Upper lobe of left lung (tissue), 6 donors: ENCODE data around the gene SLC27A1. TPM values are rescaled to one million over a fixed set of nuclear protein-coding genes. Genes with fewer than 3 reads are reported as not detected.

ENCODE experiments used
- ATAC-seq, 2 donors: fragments of 200-7000 bp; cut with Tn5 transposase; one replicate each; pipeline ENCODE4 v1.9.1; 2022; ENCODE audit warnings: mild to moderate bottlenecking in 2 of 2, moderate library complexity in 2 of 2; ENCODE audit not compliant: low FRiP score in 2 of 2
- DNase-seq, 2 donors: peaks; one replicate each; pipeline ENCODE4 v3.0.0-alpha.2; 2019 to 2020
- H3K27ac ChIP-seq, 4 donors: fragments of 200-600 bp; sonication (generic); one replicate each; pipeline ENCODE4 v1.5.1; 2016 to 2019
- H3K27me3 ChIP-seq, 4 donors: fragments of 200-600 bp; sonication (generic); one replicate each; pipeline ENCODE4 v1.5.1; 2017 to 2019
- H3K36me3 ChIP-seq, 4 donors: fragments of 200-600 bp; sonication (generic); one replicate each; pipeline ENCODE4 v1.5.1; 2016 to 2019
- H3K4me1 ChIP-seq, 4 donors: fragments of 200-600 bp; sonication (generic); one replicate each; pipeline ENCODE4 v1.5.1; 2018 to 2019
- H3K4me3 ChIP-seq, 4 donors: fragments of 200-600 bp; sonication (generic); one replicate each; pipeline ENCODE4 v1.5.1; 2017 to 2019; ENCODE audit warnings: mild to moderate bottlenecking in 2 of 4, moderate library complexity in 1 of 4
- H3K9me3 ChIP-seq, 4 donors: fragments of 200-600 bp; sonication (generic); one replicate each; pipeline ENCODE4 v1.5.1; 2018 to 2019
- EP300 ChIP-seq, 4 donors: sonication (generic); formaldehyde crosslinking; IDR thresholded peaks; one replicate each; pipeline ENCODE4 v1.5.1; 2017; ENCODE audit warnings: antibody characterized with exemption in 4 of 4, control low read depth in 2 of 4
- POLR2A ChIP-seq, 4 donors: fragments of 450-650 bp; IDR thresholded peaks; one replicate each; pipeline ENCODE4 v1.5.1; 2016 to 2017; ENCODE audit warnings: antibody characterized with exemption in 4 of 4, mild to moderate bottlenecking in 2 of 4
- POLR2AphosphoS5 ChIP-seq, 2 donors: sonication (generic); formaldehyde crosslinking; IDR thresholded peaks; one replicate each; pipeline ENCODE4 v1.5.1; 2017; ENCODE audit warnings: antibody characterized with exemption in 2 of 2
- WGBS, 2 donors: methylation state at CpG; one replicate each; pipeline ENCODE4 v1.1.5; 2017 to 2018; 5-methylcytosine and 5-hydroxymethylcytosine counted together
- total RNA-seq, 6 donors: library from RNA; depleted of rRNA in 4 of 6; stranded (reverse); fragments of >200 nt in 4 of 6; gene quantifications; one replicate each; pipeline versions ENCODE4 v1.1.0 to v1.2.1, GENCODE V29; 2016 to 2021
- TF ChIP-seq, protein P1 (sequence below), 6 experiments: fragments of 450-650 bp in 4 of 6; fragments of 200-600 bp in 2 of 6; sonication (generic) in 2 of 6; IDR thresholded peaks; one replicate each; pipeline ENCODE4 v1.5.1; 2016 to 2019; ENCODE audit warnings: antibody characterized with exemption in 6 of 6
- donor health status: DM: no; HTN: no; CAD: no; lungs with moderate emphysema.
- donor health status: DM: no; HTN: yes; CAD: no; lungs with severe emphysema.

SLC27A1 gene
- total RNA-seq, 6 donors from 2014 or later: 21.0 to 88.0 (median 30.8) TPM

DNA sequence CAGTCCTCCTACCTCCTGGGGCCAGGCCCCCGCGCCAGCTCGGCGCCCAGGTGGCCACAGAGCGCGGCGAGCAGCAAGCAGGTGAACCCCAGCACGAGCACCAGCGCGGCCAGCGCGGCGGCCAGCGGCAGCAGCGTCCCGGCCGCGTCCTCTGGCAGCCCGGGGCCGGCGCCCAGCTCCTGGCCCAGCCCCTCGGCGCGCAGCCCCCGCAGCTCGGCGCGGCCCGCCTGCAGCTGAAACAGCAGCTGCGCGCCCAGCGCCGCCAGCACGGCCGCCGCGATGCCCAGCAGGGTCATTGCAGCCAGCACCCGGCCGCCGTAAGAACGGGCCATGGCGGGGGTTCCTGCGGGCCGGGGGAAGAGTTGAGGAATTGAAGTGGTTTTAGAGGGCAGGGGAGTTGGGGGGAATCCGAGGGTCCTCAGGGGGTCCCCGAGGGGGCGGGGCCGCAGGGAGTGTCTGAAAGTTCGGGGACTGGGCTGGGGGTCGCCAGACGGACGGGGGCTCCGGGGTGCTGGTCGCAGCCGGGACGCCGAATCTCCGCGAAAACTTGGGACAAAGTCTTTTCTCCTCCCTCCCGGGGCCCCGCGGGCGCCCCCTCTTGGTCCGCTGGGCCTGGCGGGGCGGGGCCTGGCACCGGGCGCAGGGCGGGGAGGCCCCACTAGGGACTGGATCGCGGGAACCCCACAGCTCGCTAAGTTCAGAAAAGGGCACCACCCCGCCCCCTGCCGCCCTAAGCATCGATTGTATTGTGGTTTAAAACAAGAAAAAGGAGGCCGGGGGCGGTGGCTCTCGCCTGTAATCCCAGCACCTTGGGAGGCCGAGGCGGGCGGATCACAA is 22.0 kb upstream of the SLC27A1 start, which contains the start of gene TMEM221:
Gene TMEM221, minus strand, starts transcription at position 538 of the 837 bp plus-strand sequence. Its CDS starts 206 bp downstream, at position 332.
- Histone ChIP-seq H3K4me1 (peaks cover 7 to 15% (median 8%) of the 10 kb centered on the region in 4 donors), H3K27ac (no peak within 1 kb of the TSS), H3K9me3 (no peaks in the 10 kb centered on the region), H3K4me3 (peak within 1 kb of the TSS; percentile 18 to 55 (median 45)), H3K36me3 (no peaks in the 10 kb centered on the region), H3K27me3 (peaks cover 0 to 7% (median 3%) of the 10 kb centered on the region in 4 donors)
- TF ChIP-seq, protein P1, sequence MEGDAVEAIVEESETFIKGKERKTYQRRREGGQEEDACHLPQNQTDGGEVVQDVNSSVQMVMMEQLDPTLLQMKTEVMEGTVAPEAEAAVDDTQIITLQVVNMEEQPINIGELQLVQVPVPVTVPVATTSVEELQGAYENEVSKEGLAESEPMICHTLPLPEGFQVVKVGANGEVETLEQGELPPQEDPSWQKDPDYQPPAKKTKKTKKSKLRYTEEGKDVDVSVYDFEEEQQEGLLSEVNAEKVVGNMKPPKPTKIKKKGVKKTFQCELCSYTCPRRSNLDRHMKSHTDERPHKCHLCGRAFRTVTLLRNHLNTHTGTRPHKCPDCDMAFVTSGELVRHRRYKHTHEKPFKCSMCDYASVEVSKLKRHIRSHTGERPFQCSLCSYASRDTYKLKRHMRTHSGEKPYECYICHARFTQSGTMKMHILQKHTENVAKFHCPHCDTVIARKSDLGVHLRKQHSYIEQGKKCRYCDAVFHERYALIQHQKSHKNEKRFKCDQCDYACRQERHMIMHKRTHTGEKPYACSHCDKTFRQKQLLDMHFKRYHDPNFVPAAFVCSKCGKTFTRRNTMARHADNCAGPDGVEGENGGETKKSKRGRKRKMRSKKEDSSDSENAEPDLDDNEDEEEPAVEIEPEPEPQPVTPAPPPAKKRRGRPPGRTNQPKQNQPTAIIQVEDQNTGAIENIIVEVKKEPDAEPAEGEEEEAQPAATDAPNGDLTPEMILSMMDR (IDR thresholded peaks at IDR 0.05): peak in 5 of 6 experiments; percentile 15 to 56 (median 24)
- no peak for TF ChIP-seq POLR2A (IDR thresholded peaks at IDR 0.05)
- 3 to 9% methylated on average over 20 to 26 of the region's 81 CpGs for WGBS, 2 donors
- DNase-seq (peak in 1 of 2 donors; percentile 91), ATAC-seq (peak; percentile 60 to 88)

DNA sequence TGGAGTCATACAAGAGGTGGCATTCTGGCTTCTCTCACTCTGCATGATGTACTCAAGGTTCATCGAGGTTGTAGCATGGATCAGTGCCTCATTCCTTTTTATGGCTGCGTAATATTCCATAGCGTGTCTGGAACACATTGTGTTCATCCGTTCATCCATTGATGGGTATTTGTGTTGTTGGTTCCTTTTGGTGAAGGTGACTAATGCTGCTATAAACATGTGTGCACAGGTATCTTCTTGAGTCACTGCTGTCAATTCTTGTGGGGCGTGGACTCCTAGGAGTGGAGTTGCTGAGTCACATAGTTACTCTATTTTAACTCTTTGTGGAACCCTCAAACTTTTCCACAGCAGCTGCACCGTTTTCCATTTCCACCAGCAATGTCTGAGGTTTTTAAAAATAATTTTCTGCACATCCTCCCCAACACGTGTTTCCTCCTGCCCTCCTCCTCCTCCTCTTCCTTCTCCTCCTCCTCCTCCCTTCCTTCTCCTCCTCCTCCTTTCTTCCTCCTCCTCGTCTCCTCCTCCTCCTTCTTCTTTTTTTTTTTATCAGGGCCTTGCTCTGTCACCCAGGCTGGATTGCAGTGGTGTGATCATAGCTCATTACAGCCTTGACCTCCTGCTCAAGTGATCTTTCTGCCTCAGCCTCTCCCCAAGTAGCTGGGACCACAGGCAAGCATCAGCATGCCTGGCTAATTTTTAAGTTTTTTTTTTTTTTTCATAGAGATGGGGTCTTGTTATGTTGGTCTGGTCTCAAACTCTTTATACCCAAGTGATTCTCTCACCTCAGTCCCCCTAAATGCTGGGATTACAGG is 19.9 kb upstream of the SLC27A1 start:
- Histone ChIP-seq H3K9me3 (no peaks in the 10 kb centered on the region), H3K36me3 (no peaks in the 10 kb centered on the region), H3K27ac (no peak overlapping the region), H3K4me1 (peaks cover 8 to 26% (median 11%) of the 10 kb centered on the region in 4 donors), H3K27me3 (peaks cover 2 to 26% (median 12%) of the 10 kb centered on the region in 4 donors), H3K4me3 (no peak overlapping the region)
- 53 to 56% methylated on average over 8 of the region's 8 CpGs for WGBS, 2 donors
- no peak for DNase-seq
- TF ChIP-seq EP300 (IDR thresholded peaks at IDR 0.05): no peak
- TF ChIP-seq POLR2A (IDR thresholded peaks at IDR 0.05): no peak
- TF ChIP-seq, protein P1 (IDR thresholded peaks at IDR 0.05): no peak
- TF ChIP-seq POLR2AphosphoS5 (IDR thresholded peaks at IDR 0.05): no peak
- ATAC-seq: no peak

DNA sequence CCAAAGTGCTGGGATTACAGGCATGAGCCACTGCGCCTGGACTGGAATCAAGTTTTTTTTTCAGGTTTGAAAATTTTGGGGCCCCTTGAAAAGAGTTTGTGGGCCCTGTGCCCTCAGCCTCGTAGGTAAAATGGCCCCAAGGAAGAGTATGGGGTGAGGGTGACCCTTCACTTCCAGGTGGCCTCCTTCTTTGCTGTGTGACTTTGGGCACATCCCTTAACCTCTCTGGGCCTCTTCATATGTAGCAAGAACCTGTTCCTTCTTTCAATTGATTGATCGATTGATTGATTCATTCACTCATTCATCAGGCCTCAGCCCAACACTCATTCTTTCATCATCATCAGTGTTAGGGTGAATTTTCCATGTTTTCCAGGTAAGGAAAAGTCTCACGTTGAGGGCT is 18.5 kb upstream of the SLC27A1 start:
- ATAC-seq: no peak
- no peak for TF ChIP-seq POLR2A (IDR thresholded peaks at IDR 0.05)
- TF ChIP-seq, protein P1 (IDR thresholded peaks at IDR 0.05): no peak
- TF ChIP-seq EP300 (IDR thresholded peaks at IDR 0.05): no peak
- no peak for TF ChIP-seq POLR2AphosphoS5 (IDR thresholded peaks at IDR 0.05)
- no peaks in the 10 kb centered on the region for H3K36me3 ChIP-seq
- H3K27me3 ChIP-seq: peaks cover 3 to 38% (median 19%) of the 10 kb centered on the region in 4 donors
- H3K4me1 ChIP-seq: peaks cover 12 to 33% (median 15%) of the 10 kb centered on the region in 4 donors
- no peak for DNase-seq
- no peaks in the 10 kb centered on the region for H3K9me3 ChIP-seq
- H3K27ac ChIP-seq: no peak overlapping the region
- no peak overlapping the region for H3K4me3 ChIP-seq
- WGBS, 2 donors: 88 to 97% methylated on average over 4 of the region's 4 CpGs

DNA sequence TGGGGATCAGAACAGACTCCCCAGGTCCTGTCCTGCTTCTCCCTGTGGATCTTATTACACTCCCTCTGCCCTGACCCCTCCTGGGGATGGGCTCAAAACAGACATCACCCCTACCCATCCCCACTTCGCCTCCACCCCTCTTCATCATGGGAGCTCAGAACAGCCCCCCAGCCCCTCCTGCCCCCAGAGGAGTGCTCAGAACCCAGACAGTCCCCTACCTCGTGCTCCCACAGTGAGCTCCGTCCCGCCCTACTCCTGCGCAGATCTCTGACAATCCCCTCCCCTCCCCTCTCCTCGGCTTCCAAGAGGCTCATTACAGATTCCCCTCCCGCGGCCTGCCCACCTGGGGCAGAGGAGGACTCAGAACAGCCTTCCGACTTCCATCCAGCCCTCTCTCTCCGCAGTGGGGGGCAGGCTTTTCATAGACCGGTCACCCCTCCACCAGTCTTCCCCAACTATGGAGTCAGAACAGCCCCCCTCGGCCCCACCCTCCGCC is 15.7 kb upstream of the SLC27A1 start:
- H3K27ac ChIP-seq: no peak overlapping the region
- no peaks in the 10 kb centered on the region for H3K9me3 ChIP-seq
- TF ChIP-seq, protein P1 (IDR thresholded peaks at IDR 0.05): no peak
- TF ChIP-seq POLR2AphosphoS5 (IDR thresholded peaks at IDR 0.05): no peak
- DNase-seq (no peak), ATAC-seq (no peak)
- H3K4me1 ChIP-seq: peaks cover 5 to 20% (median 8%) of the 10 kb centered on the region in 4 donors
- 2 to 23% methylated on average over 7 to 8 of the region's 13 CpGs for WGBS, 2 donors
- peaks cover 3 to 31% (median 16%) of the 10 kb centered on the region in 4 donors for H3K27me3 ChIP-seq
- no peaks in the 10 kb centered on the region for H3K36me3 ChIP-seq
- no peak overlapping the region for H3K4me3 ChIP-seq
